ENCODE measurements around the gene TXNDC5.

- TF ChIP-seq CTCF (IDR thresholded peaks at IDR 0.05) (no peak), POLR2A (IDR thresholded peaks at IDR 0.05) (no peak)
Observed at GRCh38 chr6:7938562-7939183, 28.1 kb upstream of the TXNDC5 start.

Measured in Peyer's patch (tissue), 4 donors.